Thyroid gland (tissue), 4 donors: ENCODE results near the gene NRP2.

ENCODE experiments used
- POLR2A ChIP-seq, 2 donors: fragments of 450-650 bp; IDR thresholded peaks; one replicate each; pipeline ENCODE4 v1.6.1; 2017; ENCODE audit warnings: antibody characterized with exemption in 2 of 2, mild to moderate bottlenecking in 2 of 2, moderate library complexity in 1 of 2
- TF ChIP-seq, protein P1 (sequence below), 6 experiments: fragments of 200-600 bp in 3 of 6; fragments of 450-650 bp in 3 of 6; sonication (generic) in 3 of 6; IDR thresholded peaks; one replicate each; pipeline ENCODE4 v1.5.1; 2016 to 2019; ENCODE audit warnings: antibody characterized with exemption in 6 of 6, mild to moderate bottlenecking in 2 of 6, inconsistent platforms in 1 of 6, moderate library complexity in 1 of 6

DNA sequence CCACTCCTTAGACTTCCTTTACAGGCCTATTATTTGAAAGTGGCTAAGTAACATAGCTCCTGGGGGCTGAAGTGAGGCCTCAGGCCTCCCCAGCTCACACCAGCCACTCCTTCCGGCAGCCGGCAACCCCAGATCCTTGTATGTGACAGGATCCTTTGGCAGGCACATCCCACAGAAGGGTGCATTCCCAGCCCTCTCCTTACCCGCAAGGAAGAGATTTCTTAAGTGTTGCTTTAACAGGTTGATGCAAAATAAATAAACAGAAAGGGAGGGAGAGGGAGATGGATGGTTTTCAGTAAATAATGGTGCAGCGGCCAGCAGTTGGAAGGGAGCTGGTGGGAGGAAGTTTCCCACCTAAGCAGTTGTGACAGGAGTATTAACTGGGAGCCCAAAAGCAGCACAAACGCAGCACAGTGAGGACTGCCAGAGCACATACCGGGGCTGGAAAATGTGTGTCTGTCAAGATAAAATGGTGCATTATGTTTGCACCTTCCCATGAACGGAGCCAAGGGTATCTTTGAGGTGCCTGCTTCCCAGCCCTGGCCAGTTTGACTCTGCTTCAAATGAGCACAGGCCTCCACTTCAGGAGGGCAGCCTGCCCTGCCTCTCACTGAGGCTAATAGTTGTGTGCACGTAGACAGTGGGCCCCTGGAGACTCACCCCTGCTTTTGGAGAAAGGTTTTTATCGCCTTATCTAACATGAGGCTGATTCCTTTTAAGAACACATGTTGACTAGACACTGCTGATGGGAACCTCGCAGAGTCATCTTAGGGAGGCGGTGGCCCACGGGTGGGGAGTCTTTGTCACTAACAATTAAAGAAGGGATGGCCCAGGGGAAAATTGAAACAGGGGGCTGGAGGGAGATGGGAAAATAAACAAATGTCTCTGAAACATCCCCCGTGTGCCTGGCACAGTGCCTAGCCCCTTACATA lies 32.8 kb downstream of the NRP2 start:
- TF ChIP-seq POLR2A (IDR thresholded peaks at IDR 0.05) = no peak
- TF ChIP-seq, protein P1, sequence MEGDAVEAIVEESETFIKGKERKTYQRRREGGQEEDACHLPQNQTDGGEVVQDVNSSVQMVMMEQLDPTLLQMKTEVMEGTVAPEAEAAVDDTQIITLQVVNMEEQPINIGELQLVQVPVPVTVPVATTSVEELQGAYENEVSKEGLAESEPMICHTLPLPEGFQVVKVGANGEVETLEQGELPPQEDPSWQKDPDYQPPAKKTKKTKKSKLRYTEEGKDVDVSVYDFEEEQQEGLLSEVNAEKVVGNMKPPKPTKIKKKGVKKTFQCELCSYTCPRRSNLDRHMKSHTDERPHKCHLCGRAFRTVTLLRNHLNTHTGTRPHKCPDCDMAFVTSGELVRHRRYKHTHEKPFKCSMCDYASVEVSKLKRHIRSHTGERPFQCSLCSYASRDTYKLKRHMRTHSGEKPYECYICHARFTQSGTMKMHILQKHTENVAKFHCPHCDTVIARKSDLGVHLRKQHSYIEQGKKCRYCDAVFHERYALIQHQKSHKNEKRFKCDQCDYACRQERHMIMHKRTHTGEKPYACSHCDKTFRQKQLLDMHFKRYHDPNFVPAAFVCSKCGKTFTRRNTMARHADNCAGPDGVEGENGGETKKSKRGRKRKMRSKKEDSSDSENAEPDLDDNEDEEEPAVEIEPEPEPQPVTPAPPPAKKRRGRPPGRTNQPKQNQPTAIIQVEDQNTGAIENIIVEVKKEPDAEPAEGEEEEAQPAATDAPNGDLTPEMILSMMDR (IDR thresholded peaks at IDR 0.05) = no peak
